Vagina (tissue), 2 donors: ENCODE measurements around the gene BACE2.

Experiments used
- POLR2A ChIP-seq, 2 donors: fragments of 450-650 bp; IDR thresholded peaks; one replicate each; pipeline ENCODE4 v1.6.1; 2017; ENCODE audit warnings: antibody characterized with exemption in 2 of 2, mild to moderate bottlenecking in 2 of 2, moderate library complexity in 2 of 2
- TF ChIP-seq, protein P1 (sequence below), 3 experiments: fragments of 450-650 bp in 2 of 3; fragments of 200-600 bp in 1 of 3; sonication (generic) in 1 of 3; IDR thresholded peaks; one replicate each; pipeline ENCODE4 v1.5.1; 2017 to 2019; ENCODE audit warnings: antibody characterized with exemption in 3 of 3, mild to moderate bottlenecking in 2 of 3, moderate library complexity in 2 of 3

DNA sequence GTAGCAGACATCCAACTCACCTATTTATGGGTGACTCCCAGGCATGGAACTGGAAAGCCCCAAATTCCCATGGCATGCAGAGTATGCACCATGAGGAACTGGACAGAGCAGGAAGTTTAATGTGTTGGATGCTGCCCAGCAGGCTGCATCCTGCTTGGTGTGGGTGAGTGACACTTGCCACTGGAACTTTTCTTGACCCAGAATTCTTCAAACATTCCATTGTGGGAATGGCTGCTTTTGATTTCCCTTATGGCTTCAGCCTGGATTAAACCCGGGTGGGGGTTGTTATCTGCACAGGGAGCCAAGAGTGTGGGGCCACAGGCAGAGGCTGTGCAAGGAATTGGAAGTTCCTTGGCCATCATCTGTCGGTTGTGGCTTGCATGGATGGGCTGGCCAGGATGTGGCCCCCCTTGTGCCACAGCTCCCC is 26.9 kb upstream of the BACE2 start:
- TF ChIP-seq, protein P1, sequence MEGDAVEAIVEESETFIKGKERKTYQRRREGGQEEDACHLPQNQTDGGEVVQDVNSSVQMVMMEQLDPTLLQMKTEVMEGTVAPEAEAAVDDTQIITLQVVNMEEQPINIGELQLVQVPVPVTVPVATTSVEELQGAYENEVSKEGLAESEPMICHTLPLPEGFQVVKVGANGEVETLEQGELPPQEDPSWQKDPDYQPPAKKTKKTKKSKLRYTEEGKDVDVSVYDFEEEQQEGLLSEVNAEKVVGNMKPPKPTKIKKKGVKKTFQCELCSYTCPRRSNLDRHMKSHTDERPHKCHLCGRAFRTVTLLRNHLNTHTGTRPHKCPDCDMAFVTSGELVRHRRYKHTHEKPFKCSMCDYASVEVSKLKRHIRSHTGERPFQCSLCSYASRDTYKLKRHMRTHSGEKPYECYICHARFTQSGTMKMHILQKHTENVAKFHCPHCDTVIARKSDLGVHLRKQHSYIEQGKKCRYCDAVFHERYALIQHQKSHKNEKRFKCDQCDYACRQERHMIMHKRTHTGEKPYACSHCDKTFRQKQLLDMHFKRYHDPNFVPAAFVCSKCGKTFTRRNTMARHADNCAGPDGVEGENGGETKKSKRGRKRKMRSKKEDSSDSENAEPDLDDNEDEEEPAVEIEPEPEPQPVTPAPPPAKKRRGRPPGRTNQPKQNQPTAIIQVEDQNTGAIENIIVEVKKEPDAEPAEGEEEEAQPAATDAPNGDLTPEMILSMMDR (IDR thresholded peaks at IDR 0.05): no peak
- TF ChIP-seq POLR2A (IDR thresholded peaks at IDR 0.05): no peak
